Thymus (tissue), 11 donors: ENCODE measurements around the gene CARD11. TPM values are rescaled to one million over a fixed set of nuclear protein-coding genes. Genes with fewer than 3 reads are reported as not detected.

Source experiments
- DNase-seq, 9 donors: peaks; one replicate each; pipeline ENCODE4 v3.0.0-alpha.2; 2013; ENCODE audit warnings: low spot score in 9 of 9, low read depth in 6 of 9, missing footprints in 1 of 9
- H3K27ac ChIP-seq, 2 donors: one replicate each; pipeline ENCODE4 v1.5.1; 2013; ENCODE audit warnings: control low read depth in 1 of 2, low read depth in 1 of 2, low read length in 1 of 2, mild to moderate bottlenecking in 1 of 2, moderate library complexity in 1 of 2
- H3K27me3 ChIP-seq, 2 donors: one replicate each; pipeline ENCODE4 v1.5.1; 2013; ENCODE audit warnings: low read length in 1 of 2; ENCODE audit not compliant: control insufficient read depth in 2 of 2, insufficient read depth in 1 of 2
- H3K36me3 ChIP-seq, 2 donors: one replicate each; pipeline ENCODE4 v1.5.1; 2013; ENCODE audit warnings: low read length in 1 of 2, mild to moderate bottlenecking in 1 of 2, moderate library complexity in 1 of 2; ENCODE audit not compliant: control insufficient read depth in 2 of 2, insufficient read depth in 2 of 2
- H3K4me1 ChIP-seq, 2 donors: one replicate each; pipeline ENCODE4 v1.5.1; 2013; ENCODE audit warnings: low read length in 2 of 2; ENCODE audit not compliant: control insufficient read depth in 2 of 2, insufficient read depth in 2 of 2
- H3K4me3 ChIP-seq, 2 donors: one replicate each; pipeline ENCODE4 v1.5.1; 2013; ENCODE audit warnings: low read length in 2 of 2, control low read depth in 1 of 2, mild to moderate bottlenecking in 1 of 2
- H3K9me3 ChIP-seq, 2 donors: one replicate each; pipeline ENCODE4 v1.5.1; 2013; ENCODE audit warnings: low read length in 1 of 2, mild to moderate bottlenecking in 1 of 2; ENCODE audit not compliant: control insufficient read depth in 2 of 2, insufficient read depth in 1 of 2
- WGBS: extraction: QIAGEN DNeasy Blood & Tissue Kit; methylation state at CpG from one replicate; pipeline ENCODE4 v1.1.7; 2013; 5-methylcytosine and 5-hydroxymethylcytosine counted together
- polyA plus RNA-seq: library from polyadenylated mRNA; stranded (reverse); fragments of 200-250 nt; gene quantifications from one replicate; pipeline ENCODE4 v1.2.3, GENCODE V29; 2013
- total RNA-seq: library from RNA; stranded (reverse); fragments of 120-200 nt; gene quantifications from one replicate; pipeline ENCODE4 v1.2.4, GENCODE V29; 2013
- donor health status: healthy.

The CARD11 gene
- total and polyA plus RNA-seq, 2 donors: 7.2 to 19.4 TPM

DNA sequence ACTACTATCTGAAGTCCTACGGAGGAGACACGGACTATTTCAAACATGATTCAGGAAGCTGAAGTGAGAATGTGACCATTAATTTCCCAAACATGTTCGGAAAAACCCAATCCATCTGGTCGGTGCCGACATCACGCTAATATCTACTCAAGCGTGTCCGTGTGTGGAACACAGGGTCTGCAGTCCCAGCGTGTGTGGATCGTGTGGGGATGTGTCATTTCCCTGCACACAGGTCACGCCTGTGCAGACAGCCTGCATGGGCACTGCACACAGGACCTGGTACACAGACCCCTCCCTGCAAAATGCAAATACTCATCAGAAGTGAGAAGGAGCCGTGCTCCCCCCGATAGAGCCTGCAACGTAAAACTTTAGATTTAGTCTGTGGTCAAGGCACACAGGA lies 57.8 kb downstream of the CARD11 start:
- 96% methylated on average over 14 of the region's 14 CpGs for WGBS
- H3K4me1 ChIP-seq: peaks cover 8 to 23% of the 10 kb centered on the region in 2 donors
- H3K27ac ChIP-seq: no peak overlapping the region
- peaks cover 0 to 14% of the 10 kb centered on the region in 2 donors for H3K9me3 ChIP-seq
- H3K4me3 ChIP-seq: no peak overlapping the region
- H3K27me3 ChIP-seq: no peaks in the 10 kb centered on the region
- no peak for DNase-seq
- H3K36me3 ChIP-seq: peaks cover 3 to 4% of the 10 kb centered on the region in 2 donors

DNA sequence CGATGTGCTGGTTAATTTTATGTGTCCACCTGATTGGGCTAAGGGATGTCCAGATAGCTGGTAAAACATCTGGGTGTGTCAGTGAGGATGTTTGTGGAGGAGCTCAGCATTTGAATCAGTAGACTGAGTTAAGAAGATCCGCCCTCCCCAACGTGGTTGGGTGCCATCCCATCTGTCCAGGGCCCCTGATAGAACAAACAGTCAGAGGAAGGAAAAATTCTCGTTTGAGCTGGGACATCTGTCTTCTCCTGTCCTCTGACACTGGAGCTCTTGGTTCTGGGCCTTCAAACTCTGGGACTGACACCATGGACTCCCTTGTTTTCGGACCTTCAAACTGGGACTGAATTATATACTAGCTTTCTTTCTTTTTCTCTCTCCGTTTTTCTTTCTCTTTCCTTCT lies 59.6 kb downstream of the CARD11 start:
- DNase-seq: no peak
- 70% methylated on average over 6 of the region's 6 CpGs for WGBS
- Histone ChIP-seq H3K27me3 (no peaks in the 10 kb centered on the region), H3K9me3 (peaks cover 0 to 8% of the 10 kb centered on the region in 2 donors), H3K4me1 (peaks cover 26 to 41% of the 10 kb centered on the region in 2 donors), H3K27ac (peak overlapping the region in 1 of 2 donors; percentile 21), H3K4me3 (no peak overlapping the region), H3K36me3 (peaks cover 3 to 4% of the 10 kb centered on the region in 2 donors)

DNA sequence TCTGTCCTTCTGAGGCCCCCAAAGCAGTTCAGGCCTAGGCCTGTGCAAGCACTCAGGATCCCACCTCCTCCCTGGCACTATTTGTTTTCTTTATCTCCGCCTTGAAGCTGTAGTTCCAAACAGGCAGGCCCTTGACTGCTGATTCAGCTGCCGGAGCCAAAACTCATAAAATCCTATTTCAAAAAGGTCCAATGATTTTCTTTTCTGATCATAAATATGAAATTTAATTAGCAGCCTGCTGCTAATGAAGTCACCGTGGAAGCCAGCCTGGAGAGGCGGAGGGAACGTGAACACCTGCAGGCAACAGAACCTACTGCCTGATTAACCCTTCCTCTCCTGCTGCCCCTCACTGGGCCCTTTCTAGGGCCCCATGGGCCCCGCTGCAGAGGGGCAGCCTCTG lies 60.1 kb downstream of the CARD11 start:
- H3K36me3 ChIP-seq: peaks cover 3 to 4% of the 10 kb centered on the region in 2 donors
- peaks cover 0 to 8% of the 10 kb centered on the region in 2 donors for H3K9me3 ChIP-seq
- no peak for DNase-seq
- peaks cover 29 to 46% of the 10 kb centered on the region in 2 donors for H3K4me1 ChIP-seq
- H3K27ac ChIP-seq: peak overlapping the region; percentile 21 to 67
- 59% methylated on average over 6 of the region's 6 CpGs for WGBS
- no peak overlapping the region for H3K4me3 ChIP-seq
- H3K27me3 ChIP-seq: no peaks in the 10 kb centered on the region

DNA sequence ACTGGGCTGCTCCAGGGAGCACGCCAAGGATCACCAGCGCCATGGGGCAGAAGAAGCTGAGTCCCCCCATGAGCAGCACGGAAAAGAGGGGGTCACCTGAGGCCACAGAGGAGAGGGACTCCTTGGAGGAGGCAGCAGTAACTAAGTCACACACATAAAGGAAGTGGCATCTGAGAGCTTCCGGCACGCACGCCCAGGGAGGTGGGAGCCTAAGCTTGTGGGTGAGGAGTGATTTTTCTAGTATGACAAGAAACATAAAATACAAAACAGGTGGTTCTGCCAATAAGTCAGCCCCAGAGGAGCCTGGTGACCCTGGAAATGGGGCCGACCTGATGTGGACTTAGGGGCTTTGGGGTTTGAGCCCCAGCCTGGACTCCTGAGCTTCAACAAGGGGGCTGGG lies 60.8 kb downstream of the CARD11 start:
- peak in 6 of 9 donors; percentile 26 to 71 (median 41) for DNase-seq
- peaks cover 0 to 8% of the 10 kb centered on the region in 2 donors for H3K9me3 ChIP-seq
- H3K4me1 ChIP-seq: peaks cover 29 to 51% of the 10 kb centered on the region in 2 donors
- WGBS: 22% methylated on average over 7 of the region's 7 CpGs
- peaks cover 3 to 4% of the 10 kb centered on the region in 2 donors for H3K36me3 ChIP-seq
- no peaks in the 10 kb centered on the region for H3K27me3 ChIP-seq
- no peak overlapping the region for H3K4me3 ChIP-seq
- peak overlapping the region; percentile 40 to 75 for H3K27ac ChIP-seq

DNA sequence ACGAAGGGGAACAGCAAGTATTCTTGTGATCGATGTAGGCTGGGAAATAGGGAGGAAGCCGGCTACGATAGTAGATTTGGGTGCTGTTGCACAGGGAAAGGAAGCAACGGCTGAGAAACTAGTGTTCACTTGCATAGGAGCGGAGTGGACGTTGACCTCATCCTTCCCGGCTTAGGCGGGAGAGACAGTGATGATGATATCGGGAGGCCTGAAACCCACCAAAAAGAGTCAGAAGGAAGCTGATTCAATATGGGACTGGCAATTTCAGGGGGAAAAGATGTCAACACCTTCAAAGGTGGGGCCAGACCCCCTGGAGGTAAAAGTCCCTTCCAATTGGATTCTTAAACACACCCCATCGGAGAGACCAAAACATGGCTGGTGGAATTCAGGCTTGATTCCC lies 61.3 kb downstream of the CARD11 start:
- no peak overlapping the region for H3K27ac ChIP-seq
- peaks cover 32 to 55% of the 10 kb centered on the region in 2 donors for H3K4me1 ChIP-seq
- H3K27me3 ChIP-seq: no peaks in the 10 kb centered on the region
- WGBS: 97% methylated on average over 11 of the region's 11 CpGs
- H3K4me3 ChIP-seq: no peak overlapping the region
- H3K36me3 ChIP-seq: peaks cover 3 to 4% of the 10 kb centered on the region in 2 donors
- DNase-seq: no peak
- H3K9me3 ChIP-seq: peaks cover 0 to 8% of the 10 kb centered on the region in 2 donors

DNA sequence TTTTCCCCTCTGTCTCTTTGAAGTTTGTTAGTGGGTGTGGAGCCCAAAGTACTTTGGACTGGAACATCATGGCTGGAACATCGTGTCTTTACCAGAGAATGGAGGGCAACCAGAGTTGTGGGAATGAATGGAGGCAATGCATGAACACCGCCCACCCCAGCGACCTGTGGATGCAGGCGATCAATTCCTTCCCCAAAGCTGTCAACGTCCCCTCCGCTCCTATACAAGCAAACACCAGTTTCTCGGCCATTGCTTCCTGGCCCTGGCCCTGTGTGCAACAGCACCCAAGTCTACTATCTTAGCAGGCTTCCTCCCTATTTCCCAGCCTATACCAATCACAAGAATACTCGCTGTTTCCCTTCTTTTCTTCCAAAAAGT lies 62.6 kb downstream of the CARD11 start:
- no peak for DNase-seq
- Histone ChIP-seq H3K36me3 (peaks cover 3 to 4% of the 10 kb centered on the region in 2 donors), H3K4me1 (peaks cover 32 to 55% of the 10 kb centered on the region in 2 donors), H3K9me3 (peaks cover 0 to 8% of the 10 kb centered on the region in 2 donors), H3K27me3 (no peaks in the 10 kb centered on the region), H3K27ac (no peak overlapping the region), H3K4me3 (no peak overlapping the region)
- WGBS: 96% methylated on average over 8 of the region's 8 CpGs

DNA sequence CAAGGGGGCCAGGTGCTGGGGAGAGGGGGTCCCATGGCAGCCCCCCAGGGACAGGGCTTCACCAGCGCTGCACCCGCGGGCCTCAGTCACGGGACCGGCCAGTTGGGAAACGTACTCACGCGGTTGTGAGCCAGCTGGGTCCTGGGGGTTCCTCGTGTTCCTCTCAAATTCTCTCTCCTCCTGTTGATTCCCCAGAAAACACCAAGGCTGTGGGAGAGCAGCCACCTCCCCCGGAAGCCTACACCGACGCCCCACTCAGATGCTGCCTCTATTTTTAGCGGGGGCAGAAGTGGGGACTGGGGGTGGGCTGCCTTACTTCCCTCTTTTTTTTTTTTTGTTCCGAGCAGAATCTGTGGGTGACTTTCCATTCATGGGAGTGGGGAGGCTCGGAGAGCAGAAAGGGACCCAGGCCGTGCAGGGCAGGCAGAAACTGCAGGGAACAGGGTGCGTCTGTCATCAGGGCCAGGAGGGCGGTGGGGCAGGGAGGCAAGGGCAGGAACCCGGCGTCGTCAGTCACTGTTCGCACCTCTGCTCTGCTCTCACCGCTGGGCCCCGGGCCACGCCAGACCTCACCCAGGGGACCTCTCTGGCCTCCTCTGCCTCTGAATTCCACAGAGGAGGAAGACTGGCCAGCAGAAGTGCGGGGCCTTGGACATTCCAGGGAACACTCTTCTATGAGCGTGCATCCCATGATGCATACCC lies 63.1 kb downstream of the CARD11 start:
- WGBS: 21% methylated on average over 27 of the region's 27 CpGs
- Histone ChIP-seq H3K9me3 (peaks cover 0 to 8% of the 10 kb centered on the region in 2 donors), H3K27me3 (no peaks in the 10 kb centered on the region), H3K4me3 (peak overlapping the region in 1 of 2 donors; percentile 24), H3K27ac (no peak overlapping the region), H3K36me3 (peaks cover 3 to 4% of the 10 kb centered on the region in 2 donors), H3K4me1 (peaks cover 32 to 55% of the 10 kb centered on the region in 2 donors)
- DNase-seq: no peak

DNA sequence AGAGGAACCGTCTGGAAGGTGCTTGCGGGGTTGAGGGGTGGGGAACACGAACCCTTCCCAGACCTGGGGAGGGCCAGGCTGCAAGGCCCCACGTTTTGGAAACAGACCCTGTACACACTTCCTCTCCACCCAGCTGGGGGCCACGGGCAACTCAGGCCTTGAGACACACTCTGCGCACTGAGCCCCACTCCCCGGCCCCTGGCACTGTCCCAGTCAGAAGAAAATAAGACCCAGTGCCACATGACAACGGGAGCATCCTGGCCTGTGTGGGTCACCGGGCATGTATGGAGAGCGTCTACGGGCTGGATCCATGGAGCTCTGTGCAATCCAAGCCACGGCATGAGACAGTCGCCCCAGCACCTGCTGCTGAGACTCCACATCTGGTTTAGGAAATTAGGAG lies 63.7 kb downstream of the CARD11 start:
- Histone ChIP-seq H3K9me3 (peaks cover 0 to 8% of the 10 kb centered on the region in 2 donors), H3K27me3 (no peaks in the 10 kb centered on the region), H3K4me3 (peak overlapping the region in 1 of 2 donors; percentile 24), H3K4me1 (peaks cover 32 to 55% of the 10 kb centered on the region in 2 donors), H3K27ac (no peak overlapping the region), H3K36me3 (peaks cover 0 to 4% of the 10 kb centered on the region in 2 donors)
- no peak for DNase-seq
- 37% methylated on average over 13 of the region's 13 CpGs for WGBS

DNA sequence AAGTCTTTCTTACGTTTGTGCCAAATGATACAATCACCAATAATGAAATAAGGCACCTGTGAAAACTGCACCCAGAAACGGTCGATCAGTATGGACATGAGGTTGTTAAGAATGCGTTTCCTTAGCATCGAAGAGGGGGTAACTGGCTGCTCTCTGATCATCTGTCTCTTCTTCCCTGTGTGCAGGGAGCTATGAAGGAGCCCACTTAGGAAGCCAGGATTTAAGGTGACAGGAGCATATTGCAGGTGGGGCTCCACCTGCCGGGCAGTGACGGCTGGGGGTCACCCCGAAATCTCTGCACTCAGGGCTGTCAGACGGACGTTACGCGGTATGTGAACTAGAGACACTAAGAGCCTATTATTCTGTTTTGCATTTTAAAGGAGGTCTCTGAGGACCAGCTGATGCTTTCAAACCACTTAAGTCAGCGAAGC lies 64.5 kb downstream of the CARD11 start:
- WGBS: 17% methylated on average over 13 of the region's 13 CpGs
- Histone ChIP-seq H3K27me3 (no peaks in the 10 kb centered on the region), H3K27ac (peak overlapping the region in 1 of 2 donors; percentile 74), H3K9me3 (peaks cover 0 to 8% of the 10 kb centered on the region in 2 donors), H3K36me3 (peaks cover 2 to 4% of the 10 kb centered on the region in 2 donors), H3K4me1 (peaks cover 32 to 55% of the 10 kb centered on the region in 2 donors), H3K4me3 (peak overlapping the region; percentile 25 to 34)
- no peak for DNase-seq
